HCT116 (cell line): Measurements from ENCODE around the gene ESR2. TPM values are rescaled to one million over a fixed set of nuclear protein-coding genes. Genes with fewer than 3 reads are reported as not detected.

ENCODE experiments used
- ATAC-seq: fragments of 200-7000 bp; cut with Tn5 transposase; 2 replicates; pipeline ENCODE4 v1.9.1; 2020; ENCODE audit warnings: mild to moderate bottlenecking, moderate library complexity
- BruUV-seq: library from RNA; stranded (reverse); fragments of 400-500 nt; replicated peaks from 2 replicates; lab custom pipeline; 2021; lab: Mats Ljungman, UMichigan
- CTCF ChIA-PET: fragments of 300-600 bp; sonication (Branson Sonifier 250); formaldehyde crosslinking; loops from one replicate; lab custom pipeline; 2021; ENCODE audit warnings: antibody characterized with exemption; lab: Charles Lee
- POLR2A ChIA-PET: fragments of 300-600, 350-600 bp; sonication (Branson Sonifier 250); formaldehyde crosslinking; loops from one replicate; lab custom pipeline; 2021; ENCODE audit warnings: antibody characterized with exemption; lab: Charles Lee
- RAD21 ChIA-PET, 2 experiments: fragments of 300-600 bp; sonication (Branson Sonifier 250); formaldehyde crosslinking; loops; one replicate each; lab custom pipeline; 2023; ENCODE audit warnings: low total read pairs in 2 of 2; ENCODE audit not compliant: uncharacterized antibody in 2 of 2, unreplicated experiment in 2 of 2, low non-redundant PET in 1 of 2; lab: Charles Lee
- DNase-seq: peaks from one replicate; pipeline ENCODE4 v3.0.0-alpha.2; 2010; ENCODE audit warnings: low read depth, low spot score
- H2AFZ ChIP-seq: fragments of 200-600 bp; shearing (Covaris generic), sonication (generic); 2 replicates; pipeline ENCODE4 v1.6.1; 2017; ENCODE audit warnings: low read depth, mixed run types, mixed read lengths, antibody characterized with exemption, low read length; ENCODE audit not compliant: poor library complexity, severe bottlenecking
- H3K27ac ChIP-seq: 2 replicates; pipeline ENCODE4 v1.5.1; 2012; ENCODE audit warnings: low read depth, low read length
- H3K27me3 ChIP-seq: fragments of 200-600 bp; sonication (generic); 2 replicates; pipeline ENCODE4 v1.6.1; 2016; ENCODE audit warnings: mixed run types, low read length, mixed read lengths; ENCODE audit not compliant: insufficient read depth
- H3K36me3 ChIP-seq, 2 experiments: fragments of 200-500 bp in 1 of 2; fragments of 200-600 bp in 1 of 2; sonication (Bioruptor generic) in 1 of 2; sonication (generic) in 1 of 2; 2 replicates each; pipeline versions ENCODE4 v1.5.1 to v1.6.1; 2014 to 2016; ENCODE audit warnings: low read length in 2 of 2, inconsistent platforms in 1 of 2, mixed read lengths in 1 of 2, mixed run types in 1 of 2; ENCODE audit not compliant: insufficient read depth in 2 of 2, control insufficient read depth in 1 of 2
- H3K4me1 ChIP-seq, 2 experiments: fragments of 200-600 bp in 1 of 2; sonication (generic) in 1 of 2; 2 replicates each; pipeline versions ENCODE4 v1.5.1 to v1.6.1; 2012 to 2017; ENCODE audit warnings: low read length in 2 of 2, inconsistent platforms in 1 of 2, mild to moderate bottlenecking in 1 of 2, mixed read lengths in 1 of 2, mixed run types in 1 of 2, moderate library complexity in 1 of 2; ENCODE audit not compliant: insufficient read depth in 2 of 2, control insufficient read depth in 1 of 2
- H3K4me2 ChIP-seq: fragments of 200-600 bp; sonication (generic); 2 replicates; pipeline ENCODE4 v1.6.1; 2017; ENCODE audit warnings: mixed run types, low read length, mixed read lengths
- H3K4me3 ChIP-seq, 2 experiments: fragments of 200-600 bp in 1 of 2; sonication (generic) in 1 of 2; replicated peaks in 1 of 2; 2 replicates each; pipeline ENCODE4 v1.5.1; 2011 to 2016; ENCODE audit warnings: low read length in 2 of 2, control low read depth in 1 of 2, low read depth in 1 of 2, mild to moderate bottlenecking in 1 of 2, mixed read lengths in 1 of 2, mixed run types in 1 of 2
- H3K79me2 ChIP-seq: fragments of 200-600 bp; sonication (generic); 2 replicates; pipeline ENCODE4 v1.6.1; 2017; ENCODE audit warnings: mild to moderate bottlenecking, mixed run types, low read length, moderate library complexity, mixed read lengths; ENCODE audit not compliant: insufficient read depth
- H3K9ac ChIP-seq: fragments of 200-600 bp; sonication (generic); 2 replicates; pipeline ENCODE4 v1.6.1; 2016; ENCODE audit warnings: low read length, mixed read lengths
- H3K9me2 ChIP-seq: fragments of 200-600 bp; sonication (generic), shearing (Covaris generic); 2 replicates; pipeline ENCODE4 v1.6.1; 2017; ENCODE audit warnings: mixed run types, mild to moderate bottlenecking, moderate library complexity; ENCODE audit not compliant: insufficient read depth
- H3K9me3 ChIP-seq, 2 experiments: fragments of 200-500 bp in 1 of 2; fragments of 200-600 bp in 1 of 2; sonication (Bioruptor generic) in 1 of 2; sonication (generic) in 1 of 2; 2 replicates each; pipeline ENCODE4 v1.6.1; 2014 to 2017; ENCODE audit warnings: low read length in 2 of 2, mixed read lengths in 2 of 2, inconsistent platforms in 1 of 2, low read depth in 1 of 2, mild to moderate bottlenecking in 1 of 2, mixed run types in 1 of 2, moderate library complexity in 1 of 2; ENCODE audit not compliant: control insufficient read depth in 1 of 2, insufficient read depth in 1 of 2
- H4K20me1 ChIP-seq: fragments of 200-600 bp; sonication (generic), shearing (Covaris generic); 2 replicates; pipeline ENCODE4 v1.6.1; 2017; ENCODE audit warnings: mixed run types, mild to moderate bottlenecking, moderate library complexity; ENCODE audit not compliant: insufficient read depth
- CEBPB ChIP-seq: IDR thresholded peaks from 2 replicates; pipeline ENCODE4 v1.6.1; 2012; ENCODE audit warnings: low read depth
- EGR1 ChIP-seq: IDR thresholded peaks from 2 replicates; pipeline ENCODE4 v1.6.1; 2012; ENCODE audit warnings: low read depth
- ELF1 ChIP-seq: IDR thresholded peaks from 2 replicates; pipeline ENCODE4 v1.6.1; 2012; ENCODE audit warnings: low read depth, borderline replicate concordance
- EZH2 ChIP-seq: fragments of 200-600 bp; sonication (generic); IDR thresholded peaks from 2 replicates; pipeline ENCODE4 v1.6.1; 2017; ENCODE audit warnings: antibody characterized with exemption, mixed run types
- EZH2phosphoT487 ChIP-seq: fragments of 200-600 bp; IDR thresholded peaks from 2 replicates; pipeline ENCODE4 v1.6.1; 2018; ENCODE audit warnings: antibody characterized with exemption, borderline replicate concordance
- FOSL1 ChIP-seq: IDR thresholded peaks from 2 replicates; pipeline ENCODE4 v1.6.1; 2012; ENCODE audit warnings: low read depth
- JUND ChIP-seq: IDR thresholded peaks from 2 replicates; pipeline ENCODE4 v1.6.1; 2012
- POLR2AphosphoS5 ChIP-seq: IDR thresholded peaks from 2 replicates; pipeline ENCODE4 v1.6.1; 2011; ENCODE audit warnings: mild to moderate bottlenecking, low read depth, low read length, moderate library complexity
- RAD21 ChIP-seq: IDR thresholded peaks from 2 replicates; pipeline ENCODE4 v1.6.1; 2012; ENCODE audit warnings: low read depth, mild to moderate bottlenecking
- SIN3A ChIP-seq: IDR thresholded peaks from 2 replicates; pipeline ENCODE4 v1.6.1; 2012; ENCODE audit warnings: low read depth
- SRF ChIP-seq: IDR thresholded peaks from 2 replicates; pipeline ENCODE4 v1.6.1; 2012; ENCODE audit warnings: low read depth
- TCF7L2 ChIP-seq: IDR thresholded peaks from 2 replicates; pipeline ENCODE4 v1.7.0; 2011; ENCODE audit warnings: borderline replicate concordance, inconsistent platforms; ENCODE audit not compliant: insufficient read depth, insufficient read length; ENCODE audit errors: extremely low read depth
- YY1 ChIP-seq: IDR thresholded peaks from 2 replicates; pipeline ENCODE4 v1.6.1; 2011; ENCODE audit warnings: low read length, low read depth, moderate library complexity, mild to moderate bottlenecking; ENCODE audit not compliant: insufficient replicate concordance; ENCODE audit errors: extremely low read depth
- ZFX ChIP-seq: fragments of 450-650 bp; IDR thresholded peaks from 2 replicates; pipeline ENCODE4 v1.6.1; 2017
- ZNF274 ChIP-seq: fragments of 200-500 bp; sonication (Bioruptor generic); IDR thresholded peaks from 2 replicates; pipeline ENCODE4 v1.6.1; 2014; ENCODE audit warnings: mild to moderate bottlenecking, low read depth, low read length, inconsistent platforms
- intact Hi-C: fragments of 100-400 bp; cut with micrococcal nuclease; formaldehyde crosslinking; loops from 2 replicates; pipeline ENCODE4 v1.10.0; 2022
- total RNA-seq: library from RNA; stranded (reverse); gene quantifications from one replicate; pipeline ENCODE4 v1.2.1, GENCODE V29; 2021; ENCODE audit not compliant: unreplicated experiment
- TF ChIP-seq, protein P1 (sequence below): IDR thresholded peaks from 2 replicates; pipeline ENCODE4 v1.6.1; 2011; ENCODE audit warnings: mild to moderate bottlenecking, low read length, moderate library complexity; ENCODE audit not compliant: insufficient replicate concordance; ENCODE audit errors: extremely low read depth
- TF ChIP-seq, protein P2 (sequence below): IDR thresholded peaks from 2 replicates; pipeline ENCODE4 v1.6.1; 2012
- TF ChIP-seq, protein P3 (sequence below): IDR thresholded peaks from 2 replicates; pipeline ENCODE4 v1.6.1; 2012
- TF ChIP-seq, protein P4 (sequence below): IDR thresholded peaks from 2 replicates; pipeline ENCODE4 v1.6.1; 2012; ENCODE audit warnings: low read depth

ESR2 gene
- total RNA-seq, 1 experiment from 2014 or later: 0.32 TPM

DNA sequence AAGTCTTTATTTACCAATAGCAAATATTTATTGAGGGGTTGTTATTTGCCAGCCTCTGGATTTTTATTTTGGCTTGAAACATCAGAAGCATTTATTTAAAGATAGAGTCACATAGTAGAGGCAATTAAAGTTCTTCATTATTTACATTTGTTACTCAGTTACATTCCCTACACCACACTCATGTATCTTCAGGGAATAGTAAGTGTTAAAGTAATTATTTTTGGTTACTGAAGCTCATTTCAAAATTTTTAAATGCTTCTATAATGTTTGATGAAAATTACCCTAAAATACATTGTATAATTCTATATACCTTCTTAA lies 205.6 kb downstream of the ESR2 start:
- Histone ChIP-seq H3K36me3 (no peaks in the 10 kb centered on the region; a peak in 1 of 4 replicates), H3K4me3 (no peak overlapping the region), H3K9me3 (no peaks in the 10 kb centered on the region), H3K4me1 (no peaks in the 10 kb centered on the region), H3K27ac (no peak overlapping the region), H3K27me3 (no peaks in the 10 kb centered on the region), H3K9me2 (no peaks in the 10 kb centered on the region), H3K4me2 (no peak overlapping the region), H3K79me2 (no peaks in the 10 kb centered on the region), H3K9ac (no peak overlapping the region), H4K20me1 (no peaks in the 10 kb centered on the region), H2AFZ (no peak overlapping the region)
- intact Hi-C loops: no loop called here
- DNase-seq (no peak), ATAC-seq (no peak)
- ChIA-PET RAD21 (no interaction called here), CTCF (no interaction called here), POLR2A (no interaction called here)
- TF ChIP-seq, protein P1, sequence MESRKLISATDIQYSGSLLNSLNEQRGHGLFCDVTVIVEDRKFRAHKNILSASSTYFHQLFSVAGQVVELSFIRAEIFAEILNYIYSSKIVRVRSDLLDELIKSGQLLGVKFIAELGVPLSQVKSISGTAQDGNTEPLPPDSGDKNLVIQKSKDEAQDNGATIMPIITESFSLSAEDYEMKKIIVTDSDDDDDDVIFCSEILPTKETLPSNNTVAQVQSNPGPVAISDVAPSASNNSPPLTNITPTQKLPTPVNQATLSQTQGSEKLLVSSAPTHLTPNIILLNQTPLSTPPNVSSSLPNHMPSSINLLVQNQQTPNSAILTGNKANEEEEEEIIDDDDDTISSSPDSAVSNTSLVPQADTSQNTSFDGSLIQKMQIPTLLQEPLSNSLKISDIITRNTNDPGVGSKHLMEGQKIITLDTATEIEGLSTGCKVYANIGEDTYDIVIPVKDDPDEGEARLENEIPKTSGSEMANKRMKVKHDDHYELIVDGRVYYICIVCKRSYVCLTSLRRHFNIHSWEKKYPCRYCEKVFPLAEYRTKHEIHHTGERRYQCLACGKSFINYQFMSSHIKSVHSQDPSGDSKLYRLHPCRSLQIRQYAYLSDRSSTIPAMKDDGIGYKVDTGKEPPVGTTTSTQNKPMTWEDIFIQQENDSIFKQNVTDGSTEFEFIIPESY: no peak
- no peak for TF ChIP-seq POLR2AphosphoS5
- TF ChIP-seq CEBPB: no peak
- TF ChIP-seq, protein P2, sequence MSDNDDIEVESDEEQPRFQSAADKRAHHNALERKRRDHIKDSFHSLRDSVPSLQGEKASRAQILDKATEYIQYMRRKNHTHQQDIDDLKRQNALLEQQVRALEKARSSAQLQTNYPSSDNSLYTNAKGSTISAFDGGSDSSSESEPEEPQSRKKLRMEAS: no peak
- TF ChIP-seq TCF7L2: no peak
- TF ChIP-seq SIN3A: no peak
- no peak for TF ChIP-seq YY1
- TF ChIP-seq RAD21: no peak
- TF ChIP-seq, protein P3, sequence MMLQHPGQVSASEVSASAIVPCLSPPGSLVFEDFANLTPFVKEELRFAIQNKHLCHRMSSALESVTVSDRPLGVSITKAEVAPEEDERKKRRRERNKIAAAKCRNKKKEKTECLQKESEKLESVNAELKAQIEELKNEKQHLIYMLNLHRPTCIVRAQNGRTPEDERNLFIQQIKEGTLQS: no peak
- no peak for TF ChIP-seq JUND
- no peak for TF ChIP-seq ZFX
- TF ChIP-seq ELF1: no peak
- TF ChIP-seq SRF: no peak
- TF ChIP-seq FOSL1: no peak
- TF ChIP-seq EZH2phosphoT487: no peak
- TF ChIP-seq EZH2: no peak
- no peak for TF ChIP-seq ZNF274
- TF ChIP-seq, protein P4, sequence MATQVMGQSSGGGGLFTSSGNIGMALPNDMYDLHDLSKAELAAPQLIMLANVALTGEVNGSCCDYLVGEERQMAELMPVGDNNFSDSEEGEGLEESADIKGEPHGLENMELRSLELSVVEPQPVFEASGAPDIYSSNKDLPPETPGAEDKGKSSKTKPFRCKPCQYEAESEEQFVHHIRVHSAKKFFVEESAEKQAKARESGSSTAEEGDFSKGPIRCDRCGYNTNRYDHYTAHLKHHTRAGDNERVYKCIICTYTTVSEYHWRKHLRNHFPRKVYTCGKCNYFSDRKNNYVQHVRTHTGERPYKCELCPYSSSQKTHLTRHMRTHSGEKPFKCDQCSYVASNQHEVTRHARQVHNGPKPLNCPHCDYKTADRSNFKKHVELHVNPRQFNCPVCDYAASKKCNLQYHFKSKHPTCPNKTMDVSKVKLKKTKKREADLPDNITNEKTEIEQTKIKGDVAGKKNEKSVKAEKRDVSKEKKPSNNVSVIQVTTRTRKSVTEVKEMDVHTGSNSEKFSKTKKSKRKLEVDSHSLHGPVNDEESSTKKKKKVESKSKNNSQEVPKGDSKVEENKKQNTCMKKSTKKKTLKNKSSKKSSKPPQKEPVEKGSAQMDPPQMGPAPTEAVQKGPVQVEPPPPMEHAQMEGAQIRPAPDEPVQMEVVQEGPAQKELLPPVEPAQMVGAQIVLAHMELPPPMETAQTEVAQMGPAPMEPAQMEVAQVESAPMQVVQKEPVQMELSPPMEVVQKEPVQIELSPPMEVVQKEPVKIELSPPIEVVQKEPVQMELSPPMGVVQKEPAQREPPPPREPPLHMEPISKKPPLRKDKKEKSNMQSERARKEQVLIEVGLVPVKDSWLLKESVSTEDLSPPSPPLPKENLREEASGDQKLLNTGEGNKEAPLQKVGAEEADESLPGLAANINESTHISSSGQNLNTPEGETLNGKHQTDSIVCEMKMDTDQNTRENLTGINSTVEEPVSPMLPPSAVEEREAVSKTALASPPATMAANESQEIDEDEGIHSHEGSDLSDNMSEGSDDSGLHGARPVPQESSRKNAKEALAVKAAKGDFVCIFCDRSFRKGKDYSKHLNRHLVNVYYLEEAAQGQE: no peak
- TF ChIP-seq EGR1: no peak
- BruUV-seq: no TSS peak
